Trophoblast cell (in vitro differentiated cells and primary cell): Measurements from ENCODE around the gene SEC11C.

Source experiments
- DNase-seq, 2 donors: peaks; one replicate each; pipeline ENCODE4 v3.0.0-alpha.2; 2016
- H2AFZ ChIP-seq: 2 replicates; pipeline ENCODE4 v1.6.1; 2013; ENCODE audit warnings: low read length, moderate library complexity, mild to moderate bottlenecking; ENCODE audit not compliant: insufficient read depth, poor library complexity
- H2AK5ac ChIP-seq: 2 replicates; pipeline ENCODE4 v1.6.1; 2013; ENCODE audit warnings: mild to moderate bottlenecking, low read length
- H2BK120ac ChIP-seq: 2 replicates; pipeline ENCODE4 v1.6.1; 2013; ENCODE audit warnings: low read length, mild to moderate bottlenecking, moderate library complexity; ENCODE audit not compliant: insufficient read depth, poor library complexity
- H2BK12ac ChIP-seq: 2 replicates; pipeline ENCODE4 v1.6.1; 2013; ENCODE audit warnings: mild to moderate bottlenecking, low read length, moderate library complexity
- H2BK5ac ChIP-seq: 2 replicates; pipeline ENCODE4 v1.6.1; 2013; ENCODE audit warnings: low read length, low read depth, moderate library complexity, mild to moderate bottlenecking; ENCODE audit not compliant: poor library complexity
- H3K14ac ChIP-seq: 2 replicates; pipeline ENCODE4 v1.6.1; 2013; ENCODE audit warnings: mild to moderate bottlenecking, low read length
- H3K18ac ChIP-seq: 2 replicates; pipeline ENCODE4 v1.6.1; 2013; ENCODE audit warnings: mild to moderate bottlenecking, low read length
- H3K23ac ChIP-seq: 2 replicates; pipeline ENCODE4 v1.6.1; 2013; ENCODE audit warnings: low read length
- H3K27ac ChIP-seq: 2 replicates; pipeline ENCODE4 v1.5.1; 2013; ENCODE audit warnings: low read depth, mild to moderate bottlenecking, inconsistent platforms, low read length, moderate library complexity
- H3K27me3 ChIP-seq: 2 replicates; pipeline ENCODE4 v1.6.1; 2013; ENCODE audit warnings: inconsistent platforms, mild to moderate bottlenecking, low read length, moderate library complexity; ENCODE audit not compliant: insufficient read depth
- H3K36me3 ChIP-seq, 2 experiments: 1 replicate in 1 of 2; 2 replicates in 1 of 2; pipeline ENCODE4 v1.6.1; 2013; ENCODE audit warnings: low read length in 2 of 2, mild to moderate bottlenecking in 2 of 2, moderate library complexity in 1 of 2; ENCODE audit not compliant: insufficient read depth in 2 of 2, control insufficient read depth in 1 of 2
- H3K4ac ChIP-seq: 2 replicates; pipeline ENCODE4 v1.6.1; 2013; ENCODE audit warnings: low read depth, mild to moderate bottlenecking, low read length, moderate library complexity
- H3K4me1 ChIP-seq, 2 experiments: 1 replicate in 1 of 2; 2 replicates in 1 of 2; pipeline ENCODE4 v1.6.1; 2013; ENCODE audit warnings: low read length in 2 of 2, mild to moderate bottlenecking in 2 of 2, moderate library complexity in 1 of 2; ENCODE audit not compliant: insufficient read depth in 2 of 2, control insufficient read depth in 1 of 2
- H3K4me2 ChIP-seq: 2 replicates; pipeline ENCODE4 v1.6.1; 2013; ENCODE audit warnings: inconsistent platforms, mild to moderate bottlenecking, low read length, moderate library complexity
- H3K4me3 ChIP-seq: 2 replicates; pipeline ENCODE4 v1.5.1; 2013; ENCODE audit warnings: mild to moderate bottlenecking, low read depth, low read length, inconsistent platforms
- H3K79me1 ChIP-seq: one replicate; pipeline ENCODE4 v1.6.1; 2013; ENCODE audit warnings: low read length
- H3K79me2 ChIP-seq: 2 replicates; pipeline ENCODE4 v1.6.1; 2013; ENCODE audit warnings: low read length, mild to moderate bottlenecking; ENCODE audit not compliant: control insufficient read depth, insufficient read depth, poor library complexity
- H3K9ac ChIP-seq: 2 replicates; pipeline ENCODE4 v1.6.1; 2013; ENCODE audit warnings: mild to moderate bottlenecking, low read length
- H3K9me3 ChIP-seq: 2 replicates; pipeline ENCODE4 v1.6.1; 2013; ENCODE audit warnings: low read depth, mild to moderate bottlenecking, control low read depth, inconsistent platforms, low read length; ENCODE audit not compliant: insufficient read depth
- H4K12ac ChIP-seq: 2 replicates; pipeline ENCODE4 v1.6.1; 2013; ENCODE audit warnings: low read depth, mild to moderate bottlenecking, low read length, moderate library complexity
- H4K8ac ChIP-seq: 2 replicates; pipeline ENCODE4 v1.6.1; 2013; ENCODE audit warnings: low read depth, mild to moderate bottlenecking, low read length, moderate library complexity
- H4K91ac ChIP-seq: one replicate; pipeline ENCODE4 v1.6.1; 2013; ENCODE audit warnings: low read depth, mild to moderate bottlenecking, low read length, moderate library complexity
- WGBS: extraction: QIAGEN DNeasy Blood & Tissue Kit; methylation state at CpG from one replicate; pipeline ENCODE4 v1.1.7; 2013; ENCODE audit warnings: missing lambda C conversion rate; ENCODE audit not compliant: insufficient read length, insufficient coverage; ENCODE audit errors: extremely low coverage; 5-methylcytosine and 5-hydroxymethylcytosine counted together

SEC11C gene

DNA sequence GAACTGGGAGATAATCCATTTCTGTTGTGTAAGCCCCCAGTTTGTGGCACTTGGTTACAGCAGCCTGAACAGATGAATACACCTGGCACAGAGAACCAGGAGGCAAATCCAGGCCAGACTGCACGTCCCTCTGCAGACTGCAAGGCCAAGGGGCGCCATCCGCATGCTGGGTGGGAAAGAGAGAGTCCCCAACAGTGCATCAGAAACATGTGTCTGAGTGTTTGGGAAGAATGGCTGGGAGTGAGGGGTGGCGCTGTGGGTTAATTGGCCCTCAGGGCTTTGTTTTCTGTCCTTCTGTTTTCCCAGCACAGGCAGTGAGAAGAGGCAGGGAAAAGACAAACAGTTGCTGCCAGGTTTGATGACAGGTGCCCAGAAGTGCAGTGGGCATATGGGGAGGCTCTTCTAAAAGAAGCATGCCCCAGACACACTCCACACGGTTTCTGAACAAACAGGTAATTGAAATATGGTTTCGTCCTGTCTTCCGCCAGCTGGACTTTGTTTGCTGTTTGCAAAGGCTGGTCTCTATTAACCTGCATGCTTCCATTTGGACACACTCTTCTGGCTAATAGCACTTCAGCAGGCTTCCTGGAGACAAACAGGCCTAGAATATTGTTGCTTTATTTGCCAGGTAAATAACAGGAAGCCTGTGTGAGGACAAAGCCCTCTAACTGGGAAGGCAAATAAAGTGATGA is 43.4 kb upstream of the SEC11C start:
- Histone ChIP-seq H2BK12ac (no peak overlapping the region), H2AK5ac (no peak overlapping the region), H2BK5ac (no peak overlapping the region), H4K12ac (no peak overlapping the region), H3K9ac (no peak overlapping the region), H3K27ac (no peak overlapping the region), H3K4me1 (no peaks in the 10 kb centered on the region), H3K27me3 (no peaks in the 10 kb centered on the region), H3K14ac (no peak overlapping the region), H4K8ac (no peak overlapping the region), H3K4me2 (no peak overlapping the region), H2BK120ac (no peak overlapping the region), H3K79me1 (no peaks in the 10 kb centered on the region), H3K23ac (no peak overlapping the region), H4K91ac (no peak overlapping the region), H3K18ac (no peak overlapping the region), H3K79me2 (no peaks in the 10 kb centered on the region), H3K4ac (no peak overlapping the region), H2AFZ (no peak overlapping the region), H3K36me3 (no peaks in the 10 kb centered on the region), H3K9me3 (no peaks in the 10 kb centered on the region), H3K4me3 (no peak overlapping the region)
- no CpG with 5 or more reads among the region's 7 CpGs for WGBS
- DNase-seq = no peak

DNA sequence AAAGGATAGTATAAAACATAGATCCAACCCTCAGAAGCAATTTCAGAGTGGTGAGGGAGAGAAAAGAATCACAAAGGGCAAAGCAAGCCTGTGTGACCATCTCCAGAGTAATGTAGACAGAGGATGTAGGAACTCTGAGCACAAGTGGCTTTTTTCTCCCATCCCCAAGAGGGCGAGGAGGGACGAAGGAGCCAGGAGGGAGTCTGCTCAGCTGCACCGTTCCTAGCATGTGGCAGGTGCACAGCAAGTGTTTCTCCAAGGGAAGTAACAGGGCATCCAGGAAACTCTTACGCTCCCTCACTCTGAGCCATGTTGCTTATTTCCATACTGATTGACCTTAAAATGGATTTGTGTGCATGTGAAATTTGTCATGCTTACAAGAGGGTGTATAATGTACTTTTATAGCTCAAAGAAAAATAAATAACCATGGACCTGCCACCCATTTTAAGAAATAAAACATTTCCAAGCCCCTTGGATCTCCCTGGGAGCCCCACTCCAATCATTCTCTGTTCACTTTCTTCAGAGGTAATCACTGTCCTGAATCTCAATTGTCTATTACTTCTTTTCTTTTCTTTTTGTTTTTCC is 37.8 kb upstream of the SEC11C start:
- Histone ChIP-seq H3K14ac (no peak overlapping the region), H3K4me1 (no peaks in the 10 kb centered on the region), H2BK12ac (no peak overlapping the region), H3K27me3 (no peaks in the 10 kb centered on the region), H3K36me3 (no peaks in the 10 kb centered on the region), H3K79me2 (no peaks in the 10 kb centered on the region), H3K4me2 (no peak overlapping the region), H3K23ac (no peak overlapping the region), H3K9ac (no peak overlapping the region), H2BK120ac (no peak overlapping the region), H2BK5ac (no peak overlapping the region), H3K27ac (no peak overlapping the region), H3K9me3 (no peaks in the 10 kb centered on the region), H3K79me1 (no peaks in the 10 kb centered on the region), H4K8ac (no peak overlapping the region), H3K18ac (no peak overlapping the region), H4K12ac (no peak overlapping the region), H2AFZ (no peak overlapping the region), H3K4me3 (no peak overlapping the region), H3K4ac (no peak overlapping the region), H2AK5ac (no peak overlapping the region), H4K91ac (no peak overlapping the region)
- DNase-seq = no peak
- WGBS = no CpG with 5 or more reads among the region's 4 CpGs

DNA sequence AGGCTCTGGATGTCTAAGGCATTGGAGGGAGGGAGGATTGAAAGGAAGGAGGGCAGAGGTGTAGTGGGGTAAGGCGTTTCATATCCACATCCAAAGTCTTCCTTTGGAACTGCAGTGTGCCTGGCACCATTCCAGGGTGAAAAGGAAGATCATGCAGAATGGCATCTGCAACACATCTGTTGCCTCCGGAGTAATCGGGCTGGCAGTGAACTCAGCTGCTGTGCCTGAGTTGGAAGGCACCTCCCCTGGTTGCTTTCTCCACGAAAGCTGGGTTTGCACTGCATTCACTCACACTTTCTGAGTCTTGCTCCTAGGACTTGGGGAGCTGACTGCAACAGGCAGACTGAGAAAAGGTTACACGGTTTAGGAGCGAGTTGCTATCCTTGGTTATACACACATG is 30.3 kb upstream of the SEC11C start:
- Histone ChIP-seq H2BK5ac (no peak overlapping the region), H3K23ac (no peak overlapping the region), H2AFZ (no peak overlapping the region), H3K36me3 (no peaks in the 10 kb centered on the region), H3K27ac (no peak overlapping the region), H3K4me3 (no peak overlapping the region), H3K79me1 (no peaks in the 10 kb centered on the region), H3K4me2 (no peak overlapping the region), H3K4ac (no peak overlapping the region), H3K9me3 (no peaks in the 10 kb centered on the region), H4K12ac (no peak overlapping the region), H3K4me1 (no peaks in the 10 kb centered on the region), H3K27me3 (no peaks in the 10 kb centered on the region), H2AK5ac (no peak overlapping the region), H2BK120ac (no peak overlapping the region), H3K79me2 (no peaks in the 10 kb centered on the region), H4K91ac (no peak overlapping the region), H4K8ac (no peak overlapping the region), H3K14ac (no peak overlapping the region), H3K9ac (no peak overlapping the region), H3K18ac (no peak overlapping the region), H2BK12ac (no peak overlapping the region)
- no CpG with 5 or more reads among the region's 6 CpGs for WGBS
- no peak for DNase-seq

DNA sequence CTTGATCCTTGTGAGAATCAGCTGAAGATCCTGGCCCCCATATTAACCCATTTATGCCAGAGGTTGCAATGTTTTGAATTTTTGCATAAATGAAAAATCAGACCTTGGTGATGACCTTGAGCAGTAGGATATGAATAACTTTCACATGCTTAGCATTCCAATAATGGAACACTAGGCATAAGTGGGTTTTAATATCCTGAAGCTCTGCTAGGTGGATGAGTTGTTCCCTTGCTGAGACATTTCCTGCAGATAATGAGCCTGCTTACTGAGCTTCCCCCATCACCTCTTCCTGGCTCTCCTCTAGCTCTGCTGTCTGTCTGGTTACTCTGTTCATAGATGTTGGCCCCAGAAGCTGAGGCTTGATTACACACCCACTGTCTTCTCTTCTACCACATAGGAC is 25.5 kb upstream of the SEC11C start:
- no peak overlapping the region for H3K27ac ChIP-seq
- H3K79me2 ChIP-seq = no peaks in the 10 kb centered on the region
- no peaks in the 10 kb centered on the region for H3K4me1 ChIP-seq
- no peak overlapping the region for H2AFZ ChIP-seq
- no peak overlapping the region for H3K4ac ChIP-seq
- H2BK5ac ChIP-seq = no peak overlapping the region
- H3K9me3 ChIP-seq = no peaks in the 10 kb centered on the region
- no peak overlapping the region for H2BK120ac ChIP-seq
- H3K4me3 ChIP-seq = no peak overlapping the region
- no peak overlapping the region for H4K8ac ChIP-seq
- H3K9ac ChIP-seq = no peak overlapping the region
- no peak overlapping the region for H4K91ac ChIP-seq
- H3K4me2 ChIP-seq = no peak overlapping the region
- H2BK12ac ChIP-seq = no peak overlapping the region
- no peak overlapping the region for H4K12ac ChIP-seq
- H3K27me3 ChIP-seq = no peaks in the 10 kb centered on the region
- no peak overlapping the region for H3K18ac ChIP-seq
- no peak overlapping the region for H3K14ac ChIP-seq
- no peaks in the 10 kb centered on the region for H3K79me1 ChIP-seq
- H2AK5ac ChIP-seq = no peak overlapping the region
- H3K23ac ChIP-seq = peak overlapping the region; percentile 40
- H3K36me3 ChIP-seq = no peaks in the 10 kb centered on the region
- DNase-seq = no peak
